H9 (cell line): ENCODE results near the gene ZNF616. TPM values are rescaled to one million over a fixed set of nuclear protein-coding genes. Genes with fewer than 3 reads are reported as not detected.

Experiments
- DNase-seq: peaks from one replicate; pipeline ENCODE4 v3.0.0-alpha.2; 2017
- H2AFZ ChIP-seq: one replicate; pipeline ENCODE4 v1.6.1; 2013; ENCODE audit warnings: mild to moderate bottlenecking, low read length, control low read depth, moderate library complexity
- H2AK5ac ChIP-seq: 2 replicates; pipeline ENCODE4 v1.6.1; 2013; ENCODE audit warnings: low read length, control low read depth, mixed read lengths; ENCODE audit not compliant: insufficient read length
- H2BK120ac ChIP-seq: one replicate; pipeline ENCODE4 v1.6.1; 2013; ENCODE audit warnings: low read depth, mild to moderate bottlenecking, low read length, control low read depth, inconsistent platforms; ENCODE audit not compliant: poor library complexity, severe bottlenecking
- H2BK12ac ChIP-seq: 2 replicates; pipeline ENCODE4 v1.6.1; 2013; ENCODE audit warnings: low read length, control low read depth, mixed read lengths, low read depth; ENCODE audit not compliant: insufficient read length
- H2BK15ac ChIP-seq: 2 replicates; pipeline ENCODE4 v1.6.1; 2013; ENCODE audit warnings: low read depth, low read length, control low read depth
- H2BK20ac ChIP-seq: one replicate; pipeline ENCODE4 v1.6.1; 2013; ENCODE audit warnings: low read depth, mild to moderate bottlenecking, low read length, control low read depth, inconsistent platforms; ENCODE audit not compliant: poor library complexity, severe bottlenecking
- H2BK5ac ChIP-seq: 2 replicates; pipeline ENCODE4 v1.6.1; 2013; ENCODE audit warnings: low read length, control low read depth, mixed read lengths; ENCODE audit not compliant: insufficient read length
- H3K14ac ChIP-seq: 2 replicates; pipeline ENCODE4 v1.6.1; 2013; ENCODE audit warnings: low read length, control low read depth; ENCODE audit not compliant: insufficient read depth
- H3K18ac ChIP-seq: 2 replicates; pipeline ENCODE4 v1.6.1; 2013; ENCODE audit warnings: low read depth, mild to moderate bottlenecking, mixed read lengths, low read length, control low read depth; ENCODE audit not compliant: insufficient read length
- H3K23ac ChIP-seq: 2 replicates; pipeline ENCODE4 v1.6.1; 2013; ENCODE audit warnings: low read length, control low read depth, mixed read lengths, low read depth; ENCODE audit not compliant: insufficient read length
- H3K23me2 ChIP-seq: 2 replicates; pipeline ENCODE4 v1.6.1; 2013; ENCODE audit warnings: low read depth, mild to moderate bottlenecking, mixed read lengths, low read length, control low read depth; ENCODE audit not compliant: insufficient read length, poor library complexity, severe bottlenecking
- H3K27ac ChIP-seq: 2 replicates; pipeline ENCODE4 v1.5.1; 2013; ENCODE audit warnings: low read length, control low read depth, mixed read lengths, low read depth; ENCODE audit not compliant: insufficient read length
- H3K27me3 ChIP-seq: 2 replicates; pipeline ENCODE4 v1.6.1; 2013; ENCODE audit warnings: low read length, control low read depth, inconsistent platforms; ENCODE audit not compliant: insufficient read depth
- H3K4ac ChIP-seq: 2 replicates; pipeline ENCODE4 v1.6.1; 2013; ENCODE audit warnings: low read depth, mild to moderate bottlenecking, control low read depth, inconsistent platforms, low read length, moderate library complexity
- H3K4me1 ChIP-seq: 2 replicates; pipeline ENCODE4 v1.6.1; 2013; ENCODE audit warnings: low read length, control low read depth, inconsistent platforms; ENCODE audit not compliant: insufficient read depth
- H3K4me2 ChIP-seq: 2 replicates; pipeline ENCODE4 v1.6.1; 2013; ENCODE audit warnings: low read length, control low read depth, mixed read lengths; ENCODE audit not compliant: insufficient read length, insufficient read depth
- H3K56ac ChIP-seq: 2 replicates; pipeline ENCODE4 v1.6.1; 2013; ENCODE audit warnings: low read depth, mild to moderate bottlenecking, mixed read lengths, low read length, control low read depth; ENCODE audit not compliant: insufficient read length
- H3K79me1 ChIP-seq: 2 replicates; pipeline ENCODE4 v1.6.1; 2013; ENCODE audit warnings: low read depth, mild to moderate bottlenecking, moderate library complexity, low read length, control low read depth, inconsistent platforms; ENCODE audit not compliant: insufficient read depth, poor library complexity, severe bottlenecking
- H3K79me2 ChIP-seq: 2 replicates; pipeline ENCODE4 v1.6.1; 2013; ENCODE audit warnings: low read length, control low read depth, inconsistent platforms; ENCODE audit not compliant: insufficient read depth
- H3K9ac ChIP-seq: 2 replicates; pipeline ENCODE4 v1.6.1; 2013; ENCODE audit warnings: low read length, control low read depth, mixed read lengths; ENCODE audit not compliant: insufficient read length; ENCODE audit errors: extremely low read depth
- H3K9me3 ChIP-seq: one replicate; pipeline ENCODE4 v1.6.1; 2013; ENCODE audit warnings: low read depth, low read length, inconsistent platforms; ENCODE audit not compliant: control insufficient read depth
- H3T11ph ChIP-seq: one replicate; pipeline ENCODE4 v1.6.1; 2013; ENCODE audit warnings: mild to moderate bottlenecking, low read length, control low read depth, inconsistent platforms
- H4K20me1 ChIP-seq: one replicate; pipeline ENCODE4 v1.6.1; 2013; ENCODE audit not compliant: control insufficient read depth, insufficient read length, insufficient read depth
- H4K5ac ChIP-seq: 2 replicates; pipeline ENCODE4 v1.6.1; 2013; ENCODE audit warnings: low read depth, mild to moderate bottlenecking, mixed read lengths, low read length, control low read depth; ENCODE audit not compliant: insufficient read length
- H4K8ac ChIP-seq: replicated peaks from 2 replicates; pipeline ENCODE4 v1.6.1; 2013; ENCODE audit warnings: low read length, control low read depth, mixed read lengths, low read depth; ENCODE audit not compliant: insufficient read length
- H4K91ac ChIP-seq: 2 replicates; pipeline ENCODE4 v1.6.1; 2013; ENCODE audit warnings: low read depth, mild to moderate bottlenecking, moderate library complexity, mixed read lengths, low read length, control low read depth; ENCODE audit not compliant: insufficient read length
- H3K27ac Mint-ChIP-seq, 3 experiments: 2 replicates in 2 of 3; 3 replicates in 1 of 3; pipeline ENCODE4 v1.8.0; 2020 to 2021; ENCODE audit warnings: mixed read lengths in 3 of 3, mild to moderate bottlenecking in 1 of 3, moderate library complexity in 1 of 3
- H3K27me3 Mint-ChIP-seq: 2 replicates; pipeline ENCODE4 v1.8.0; 2021; ENCODE audit warnings: low read depth, mild to moderate bottlenecking, moderate library complexity, mixed read lengths
- H3K36me3 Mint-ChIP-seq, 3 experiments: 2 replicates in 2 of 3; 3 replicates in 1 of 3; pipeline ENCODE4 v1.8.0; 2020 to 2021; ENCODE audit warnings: low read depth in 3 of 3, mixed read lengths in 3 of 3; ENCODE audit not compliant: insufficient read depth in 1 of 3
- H3K4me1 Mint-ChIP-seq, 2 experiments: 2 replicates each; pipeline ENCODE4 v1.8.0; 2020; ENCODE audit warnings: mixed read lengths in 2 of 2
- H3K4me3 Mint-ChIP-seq, 2 experiments: 2 replicates in 1 of 2; 3 replicates in 1 of 2; pipeline ENCODE4 v1.8.0; 2020 to 2021; ENCODE audit warnings: mild to moderate bottlenecking in 2 of 2, mixed read lengths in 2 of 2, moderate library complexity in 1 of 2
- H3K9me3 Mint-ChIP-seq, 2 experiments: 2 replicates in 1 of 2; 3 replicates in 1 of 2; pipeline ENCODE4 v1.8.0; 2020; ENCODE audit warnings: mild to moderate bottlenecking in 2 of 2, mixed read lengths in 2 of 2, moderate library complexity in 1 of 2
- CTCF ChIP-seq: fragments of 200-600 bp; sonication (generic); conservative IDR thresholded peaks from 3 replicates; pipeline ENCODE4 v1.8.0; 2021; ENCODE audit warnings: antibody characterized with exemption, mild to moderate bottlenecking
- WGBS: extraction: QIAGEN DNeasy Blood & Tissue Kit; methylation state at CpG from one replicate; pipeline ENCODE4 v1.1.7; 2013; ENCODE audit warnings: missing lambda C conversion rate, low lambda C conversion rate, mixed read lengths; ENCODE audit not compliant: insufficient read length; ENCODE audit errors: extremely low coverage; 5-methylcytosine and 5-hydroxymethylcytosine counted together
- total RNA-seq: library from RNA; stranded (reverse); gene quantifications from 2 replicates; pipeline ENCODE4 v1.2.1, GENCODE V29; 2021

Gene ZNF616
- total RNA-seq, 1 experiment from 2014 or later = 32.0 TPM

GRCh38 chr19:52112624-52113023 is 27.1 kb downstream of the ZNF616 start:
- Histone ChIP-seq H4K91ac (no peak overlapping the region), H3K27ac (no peak overlapping the region), H3K27me3 (no peaks in the 10 kb centered on the region), H3K4me2 (no peak overlapping the region), H3K4me1 (no peaks in the 10 kb centered on the region), H3K9ac (no peak overlapping the region), H4K20me1 (no peaks in the 10 kb centered on the region), H2BK20ac (no peak overlapping the region), H3K79me2 (no peaks in the 10 kb centered on the region), H3T11ph (no peak overlapping the region), H2AK5ac (no peak overlapping the region), H2BK12ac (no peak overlapping the region), H3K23ac (no peak overlapping the region), H3K23me2 (no peaks in the 10 kb centered on the region), H2BK5ac (no peak overlapping the region), H3K9me3 (peaks cover 94% of the 10 kb centered on the region), H2BK15ac (no peak overlapping the region), H2AFZ (no peak overlapping the region), H2BK120ac (no peak overlapping the region), H3K4ac (no peak overlapping the region), H3K18ac (no peak overlapping the region), H3K79me1 (no peaks in the 10 kb centered on the region), H3K14ac (no peak overlapping the region), H4K8ac (no peak overlapping the region), H3K56ac (no peak overlapping the region), H4K5ac (no peak overlapping the region)
- TF ChIP-seq CTCF = no peak
- WGBS = no CpG with 5 or more reads among the region's 3 CpGs
- Mint-ChIP-seq H3K27me3 (peaks cover 18% of the 10 kb centered on the region), H3K9me3 (peaks cover 93 to 94% of the 10 kb centered on the region in 2 experiments), H3K27ac (no peak overlapping the region), H3K36me3 (peaks cover 51 to 76% (median 64%) of the 10 kb centered on the region in 3 experiments), H3K4me3 (no peak overlapping the region), H3K4me1 (no peaks in the 10 kb centered on the region)
- DNase-seq = no peak
